NCI-H2107 (cell line): ENCODE results near the gene HOXC10.

Source experiments
- DNase-seq: peaks from one replicate; lab custom pipeline; 2025; lab: John Stamatoyannopoulos, UW

The HOXC10 gene

GRCh38 chr12:53977596-53978445 is 7.1 kb upstream of the HOXC10 start:
- DNase-seq, result no peak

- no peak for DNase-seq
Measured at GRCh38 chr12:53978477-53979356, 6.2 kb upstream of the HOXC10 start.

- DNase-seq, result no peak
Measured at GRCh38 chr12:53980104-53980801, 4.7 kb upstream of the HOXC10 start.

- no peak for DNase-seq
Measured at GRCh38 chr12:53980802-53981496, 4.0 kb upstream of the HOXC10 start.

GRCh38 chr12:53981634-53982565 is 3.0 kb upstream of the HOXC10 start:
- no peak for DNase-seq

- DNase-seq, result no peak
Measured at GRCh38 chr12:53982648-53983567, 2.0 kb upstream of the HOXC10 start.

- DNase-seq, result no peak
Measured at GRCh38 chr12:53983568-53983949, 1.4 kb upstream of the HOXC10 start.

GRCh38 chr12:53983950-53984572 is 885 bp upstream of the HOXC10 start:
- DNase-seq, result no peak

- no peak for DNase-seq
Measured at GRCh38 chr12:53985692-53985993, 697 bp downstream of the HOXC10 start.

- DNase-seq, result no peak
Measured at GRCh38 chr12:53985994-53986685, 1.2 kb downstream of the HOXC10 start.

- DNase-seq, result no peak
Measured at GRCh38 chr12:53986686-53987483, 1.9 kb downstream of the HOXC10 start.

GRCh38 chr12:53987787-53988230 is 2.9 kb downstream of the HOXC10 start:
- no peak for DNase-seq

GRCh38 chr12:53988541-53989226 is 3.7 kb downstream of the HOXC10 start:
- DNase-seq, result no peak

- no peak for DNase-seq
Measured at GRCh38 chr12:53989227-53990113, 4.5 kb downstream of the HOXC10 start.

- DNase-seq, result no peak
Measured at GRCh38 chr12:53990311-53991076, 5.5 kb downstream of the HOXC10 start.
